Type B pancreatic cell (in vitro differentiated cells): ENCODE results near the gene PTPRA. TPM values are rescaled to one million over a fixed set of nuclear protein-coding genes. Genes with fewer than 3 reads are reported as not detected.

Experiments
- DNase-seq: peaks from one replicate; pipeline ENCODE4 v3.0.0; 2021; ENCODE audit warnings: mixed read lengths; ENCODE audit not compliant: unreplicated experiment; ENCODE audit errors: extremely low spot score
- H3K27ac Mint-ChIP-seq: 2 replicates; pipeline ENCODE4 v1.8.0; 2021; ENCODE audit warnings: mild to moderate bottlenecking, mixed read lengths
- H3K27me3 Mint-ChIP-seq: 2 replicates; pipeline ENCODE4 v1.8.0; 2021; ENCODE audit warnings: mixed read lengths
- H3K36me3 Mint-ChIP-seq: 2 replicates; pipeline ENCODE4 v1.8.0; 2021; ENCODE audit warnings: mixed read lengths
- H3K4me1 Mint-ChIP-seq: one replicate; pipeline ENCODE4 v1.8.0; 2021; ENCODE audit warnings: mixed read lengths; ENCODE audit not compliant: unreplicated experiment
- H3K4me3 Mint-ChIP-seq: 2 replicates; pipeline ENCODE4 v1.8.0; 2021; ENCODE audit warnings: mild to moderate bottlenecking, mixed read lengths
- H3K9me3 Mint-ChIP-seq: 2 replicates; pipeline ENCODE4 v1.8.0; 2021; ENCODE audit warnings: mixed read lengths
- total RNA-seq: library from RNA; stranded (reverse); gene quantifications from 2 replicates; pipeline ENCODE4 v1.2.1, GENCODE V29; 2021; ENCODE audit warnings: low replicate concordance
- TF ChIP-seq, protein P1 (sequence below): fragments of 200-600 bp; sonication (generic); conservative IDR thresholded peaks from 2 replicates; pipeline ENCODE4 v1.5.0; 2021; ENCODE audit warnings: antibody characterized with exemption, mild to moderate bottlenecking

Gene PTPRA
- total RNA-seq, 1 donor from 2014 or later = 73.8 TPM

- Mint-ChIP-seq H3K36me3 (no peaks in the 10 kb centered on the region), H3K9me3 (no peaks in the 10 kb centered on the region), H3K4me1 (peaks cover 4% of the 10 kb centered on the region), H3K27ac (no peak overlapping the region), H3K4me3 (no peak overlapping the region), H3K27me3 (peaks cover 62% of the 10 kb centered on the region)
- DNase-seq = no peak
- TF ChIP-seq, protein P1, sequence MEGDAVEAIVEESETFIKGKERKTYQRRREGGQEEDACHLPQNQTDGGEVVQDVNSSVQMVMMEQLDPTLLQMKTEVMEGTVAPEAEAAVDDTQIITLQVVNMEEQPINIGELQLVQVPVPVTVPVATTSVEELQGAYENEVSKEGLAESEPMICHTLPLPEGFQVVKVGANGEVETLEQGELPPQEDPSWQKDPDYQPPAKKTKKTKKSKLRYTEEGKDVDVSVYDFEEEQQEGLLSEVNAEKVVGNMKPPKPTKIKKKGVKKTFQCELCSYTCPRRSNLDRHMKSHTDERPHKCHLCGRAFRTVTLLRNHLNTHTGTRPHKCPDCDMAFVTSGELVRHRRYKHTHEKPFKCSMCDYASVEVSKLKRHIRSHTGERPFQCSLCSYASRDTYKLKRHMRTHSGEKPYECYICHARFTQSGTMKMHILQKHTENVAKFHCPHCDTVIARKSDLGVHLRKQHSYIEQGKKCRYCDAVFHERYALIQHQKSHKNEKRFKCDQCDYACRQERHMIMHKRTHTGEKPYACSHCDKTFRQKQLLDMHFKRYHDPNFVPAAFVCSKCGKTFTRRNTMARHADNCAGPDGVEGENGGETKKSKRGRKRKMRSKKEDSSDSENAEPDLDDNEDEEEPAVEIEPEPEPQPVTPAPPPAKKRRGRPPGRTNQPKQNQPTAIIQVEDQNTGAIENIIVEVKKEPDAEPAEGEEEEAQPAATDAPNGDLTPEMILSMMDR = no peak
Observed at GRCh38 chr20:3088031-3088430, 214.8 kb downstream of the PTPRA start.

Other genes with a start within 250 kb of the PTPRA start
- gene NOP56, start 220.8 kb upstream of the PTPRA start, total RNA-seq = 203 and 364 TPM in 2 replicates
- 85.6 and 101 TPM in 2 replicates for gene IDH3B, start 209.3 kb upstream of the PTPRA start, total RNA-seq
- gene EBF4, start 180.7 kb upstream of the PTPRA start, total RNA-seq = 11.4 and 17.9 TPM in 2 replicates
- gene CPXM1, start 72.9 kb upstream of the PTPRA start, total RNA-seq = 6.6 and 106 TPM in 2 replicates
- not detected in 2 replicates for gene C20orf141, start 58.5 kb upstream of the PTPRA start, total RNA-seq
- gene TMEM239, start 57.1 kb upstream of the PTPRA start, total RNA-seq = not detected in 2 replicates
- gene PCED1A, start 32.8 kb upstream of the PTPRA start, total RNA-seq = 47.5 and 79.6 TPM in 2 replicates
- gene VPS16, start 32.7 kb upstream of the PTPRA start, total RNA-seq = 31.8 and 49.9 TPM in 2 replicates
- gene GNRH2, start 170.1 kb downstream of the PTPRA start, total RNA-seq = 0.99 and 2.3 TPM in 2 replicates
- 59.0 and 67.3 TPM in 2 replicates for gene MRPS26, start 172.6 kb downstream of the PTPRA start, total RNA-seq
- 1.2 TPM in 1 of 2 replicates, not detected in the other for gene OXT, start 198.1 kb downstream of the PTPRA start, total RNA-seq
- gene AVP, start 211.2 kb downstream of the PTPRA start, total RNA-seq = not detected in 2 replicates